ACHN (cell line): ENCODE data around the gene KRT75.
"Not testable (repeated sequence)": the region's sequence is repeated elsewhere in the genome, so short reads cannot be mapped to it uniquely, and the experiment has no call there.

Source experiments
- DNase-seq: peaks from one replicate; pipeline ENCODE4 v3.0.0-alpha.2; 2015
- in situ Hi-C: cut with HindIII; loops from 2 replicates; pipeline ENCODE4 v1.10.0; 2017; ENCODE audit warnings: low sequenced_read_pairs, low pct_ligation_motif_present, low pct_unique_long_range_greater_than_20kb

Gene KRT75

DNA sequence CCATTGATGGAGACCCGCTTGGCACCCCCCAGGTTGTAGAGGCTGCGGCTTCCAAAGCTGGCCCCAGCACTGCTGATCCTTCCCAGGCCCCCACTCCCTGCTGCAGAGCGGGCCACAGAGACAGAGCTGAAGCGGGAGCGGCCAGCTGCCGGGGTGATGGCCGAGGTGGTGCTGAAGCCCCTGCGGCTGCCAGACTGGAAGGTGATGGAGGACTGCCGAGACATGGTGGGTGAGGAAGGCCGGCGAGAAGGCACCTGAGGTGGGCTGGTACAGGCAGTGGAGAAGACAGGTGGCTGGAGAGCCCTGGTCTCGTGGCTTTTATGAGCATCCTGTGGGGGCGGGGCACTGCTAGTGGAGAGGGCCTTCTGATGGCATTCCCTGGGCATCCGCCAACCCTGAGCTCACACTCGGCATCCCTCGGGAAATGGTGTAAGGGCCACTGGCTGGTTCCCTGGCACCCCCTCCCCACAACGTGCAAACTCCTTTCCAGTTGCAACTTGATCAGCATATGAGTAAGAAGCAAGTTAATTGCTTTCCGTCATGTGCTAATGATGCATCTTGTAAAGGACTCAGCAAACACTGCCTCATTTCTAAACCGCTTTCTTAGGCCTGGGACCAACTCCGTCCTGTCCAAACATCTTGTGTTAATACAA is at the start of gene KRT75:
KRT75 (minus strand) TSS at position 291 of the 653 bp plus-strand sequence; CDS start at position 224, 67 bp downstream.
- DNase-seq = no peak
- in situ Hi-C loops = no loop called here

DNA sequence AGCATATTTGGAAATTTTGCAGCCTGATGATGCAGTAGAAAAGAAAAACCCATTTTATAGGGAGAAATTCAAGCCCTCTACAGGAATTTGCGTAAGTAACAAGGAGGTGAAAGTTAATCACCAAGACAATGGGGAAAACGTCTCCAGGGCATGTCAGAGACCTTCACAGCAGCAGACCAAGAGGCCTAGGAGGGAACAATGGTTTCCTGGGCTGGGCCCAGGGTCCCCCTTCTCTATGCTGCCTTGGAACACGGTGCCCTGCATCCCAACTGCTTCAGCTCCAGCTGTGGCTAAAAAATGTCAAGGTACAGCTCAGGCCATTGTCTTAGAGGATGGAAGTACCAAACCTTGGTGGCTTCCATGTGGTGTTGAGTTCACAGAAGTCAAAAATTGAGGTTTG is 45.9 kb upstream of the KRT75 start:
- in situ Hi-C loops = no loop called here
- DNase-seq = no peak

DNA sequence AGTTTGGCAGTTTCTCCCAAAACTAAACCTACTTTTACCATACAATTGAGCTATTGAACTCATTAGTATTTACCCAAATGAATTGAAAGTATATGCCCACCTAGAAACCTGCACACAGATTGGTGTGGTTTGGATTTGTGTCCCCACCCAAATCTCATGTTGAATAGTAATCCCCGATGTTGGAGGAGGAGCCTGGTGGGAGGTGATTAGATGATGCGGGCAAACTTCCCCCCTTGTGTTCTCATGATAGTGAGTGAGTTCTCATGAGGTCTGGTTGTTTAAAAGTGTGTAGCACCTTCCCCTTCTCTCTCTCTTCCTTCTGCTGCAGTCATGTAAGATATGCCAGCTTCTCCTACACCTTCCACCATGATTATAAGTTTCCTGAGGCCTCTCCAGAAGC is 43.5 kb upstream of the KRT75 start:
- DNase-seq = no peak
- in situ Hi-C loops = no loop called here

DNA sequence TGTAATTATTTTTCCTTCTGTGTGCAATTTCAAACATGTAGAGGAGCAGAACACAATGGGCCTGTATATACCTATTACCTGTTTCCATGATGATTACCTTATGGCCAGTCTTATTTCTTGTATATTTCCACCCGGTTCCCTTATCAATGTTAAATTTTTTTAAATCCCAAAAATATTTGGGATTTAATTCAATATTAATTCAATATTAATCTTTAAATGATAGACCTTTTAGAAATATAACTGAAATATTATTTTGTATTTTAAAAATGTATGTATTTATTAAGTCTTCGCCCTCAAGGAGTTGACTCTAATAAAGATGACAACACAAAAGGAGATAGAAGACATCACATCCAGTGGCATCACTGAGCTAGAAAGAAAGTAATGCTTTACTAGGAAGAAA is 40.0 kb upstream of the KRT75 start:
- in situ Hi-C loops = no loop called here
- no peak for DNase-seq

DNA sequence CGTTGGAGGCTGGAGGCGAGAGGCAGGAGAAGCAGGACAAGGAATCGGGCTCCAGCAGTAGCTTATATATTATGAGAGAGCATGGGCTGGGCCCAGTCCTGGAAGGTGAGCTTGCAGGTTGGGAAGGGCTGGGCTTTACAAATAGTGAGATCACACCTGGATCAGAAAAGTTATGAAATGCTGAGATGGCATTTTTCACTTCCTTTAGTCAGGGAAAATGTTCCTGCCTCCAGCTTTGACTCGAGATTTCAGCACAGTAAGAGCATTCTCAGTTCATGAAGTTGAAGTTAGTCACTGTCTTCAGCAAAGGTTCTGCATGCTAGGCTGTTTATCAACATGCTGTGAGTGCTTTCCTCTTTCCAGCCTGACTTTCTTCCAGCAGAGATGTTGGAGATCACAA is 39.6 kb upstream of the KRT75 start, which contains the start of gene KRT6C:
KRT6C (minus strand) TSS at position 38 of the 400 bp plus-strand sequence. CDS start 68 bp downstream, outside the sequence.
- in situ Hi-C loops = no loop called here
- no peak for DNase-seq

DNA sequence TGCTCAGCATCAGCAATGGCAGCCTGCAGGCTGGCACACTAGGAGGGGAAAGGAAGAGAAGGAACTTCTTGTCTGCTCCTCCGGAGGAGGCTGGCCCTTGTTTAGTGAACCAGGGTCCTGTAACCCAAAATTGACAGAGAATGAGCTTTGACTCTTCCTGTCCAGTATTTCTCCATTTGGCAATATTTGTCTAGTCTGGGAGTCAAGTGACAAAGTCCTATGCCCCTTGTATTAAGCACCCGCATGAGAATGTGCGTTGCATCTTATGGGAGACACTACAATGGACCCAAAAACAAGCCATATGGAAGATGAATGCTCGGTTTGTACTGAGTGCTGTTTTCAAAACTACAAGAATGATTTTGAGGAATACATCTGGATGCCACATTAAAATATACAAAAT is 35.7 kb upstream of the KRT75 start:
- in situ Hi-C loops = no loop called here
- DNase-seq = no peak

DNA sequence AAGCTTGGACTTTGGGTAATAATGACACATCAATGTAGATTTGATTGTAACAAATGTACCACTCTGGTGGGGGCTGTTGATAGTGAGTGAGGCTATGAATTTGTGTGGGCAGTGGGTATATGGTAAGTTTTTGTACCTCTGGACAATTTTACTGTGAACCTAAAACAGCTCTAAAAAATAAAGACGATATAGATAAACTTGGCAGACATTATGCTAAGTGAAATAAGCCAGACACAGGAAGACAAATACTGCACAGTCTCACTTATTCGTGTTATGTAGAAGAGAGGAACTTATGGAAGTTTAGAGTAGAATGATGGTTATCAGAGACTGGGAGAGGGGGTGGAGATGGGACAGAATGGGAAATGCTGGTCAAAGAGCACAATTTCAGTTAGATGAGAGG is 30.7 kb upstream of the KRT75 start:
- in situ Hi-C loops = no loop called here
- no peak for DNase-seq

DNA sequence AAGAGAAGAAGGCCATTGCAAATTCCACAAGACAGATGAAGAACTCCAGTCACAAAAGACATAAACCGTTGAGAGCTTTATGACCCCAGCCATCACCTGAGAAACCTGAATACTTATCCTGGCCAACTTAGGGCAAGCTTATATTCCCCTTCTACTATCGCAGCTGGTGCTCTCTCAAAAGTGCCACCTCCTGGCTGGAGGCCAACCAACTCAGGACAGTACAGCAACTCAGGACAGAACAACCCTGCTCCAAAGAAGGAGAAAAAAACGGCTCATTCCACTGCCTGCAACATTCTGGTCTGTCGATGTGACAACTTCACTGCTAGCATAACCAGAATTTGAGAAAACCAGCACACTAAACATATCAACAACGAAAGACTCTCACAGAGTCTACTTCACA is 27.5 kb upstream of the KRT75 start:
- in situ Hi-C loops = no loop called here
- no peak for DNase-seq

DNA sequence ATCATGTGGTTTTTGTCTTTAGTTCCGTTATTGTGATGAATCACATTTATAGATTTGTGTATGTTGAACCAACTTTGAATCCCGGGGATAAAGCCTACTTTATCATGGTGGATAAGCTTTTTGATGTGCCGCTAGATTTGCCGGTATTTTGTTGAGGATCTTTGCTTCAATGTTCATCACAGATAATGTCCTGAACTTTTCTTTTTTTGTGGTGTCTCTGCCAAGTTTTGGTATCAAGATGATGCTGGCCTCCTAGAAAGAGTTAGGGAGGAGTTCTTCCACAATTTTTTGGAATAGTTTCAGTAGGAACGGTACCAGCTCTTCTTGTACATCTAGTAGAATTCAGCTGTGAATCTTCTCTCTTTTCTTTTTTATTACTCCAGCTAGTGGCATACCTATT is 24.7 kb upstream of the KRT75 start:
- in situ Hi-C loops = no loop called here
- DNase-seq = no peak

DNA sequence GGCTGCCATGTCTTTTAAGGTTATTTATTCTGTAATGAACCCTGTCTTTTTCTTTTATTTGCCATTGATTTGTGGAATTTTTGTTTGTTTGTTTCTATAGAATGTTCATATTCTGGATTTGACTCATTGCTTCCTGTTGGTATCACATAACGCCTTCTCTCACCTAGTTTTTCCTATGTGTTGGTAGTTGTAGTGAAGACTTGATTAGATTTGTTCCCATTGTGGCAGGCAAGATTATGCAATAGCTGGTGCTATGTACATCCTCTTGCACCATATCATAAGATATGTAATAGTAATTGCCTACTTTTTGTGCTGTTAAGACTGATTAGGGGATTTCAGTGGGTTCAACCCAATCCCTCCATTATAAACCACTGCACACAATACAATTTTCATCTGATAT is 21.6 kb upstream of the KRT75 start:
- in situ Hi-C loops = no loop called here
- DNase-seq = no peak

DNA sequence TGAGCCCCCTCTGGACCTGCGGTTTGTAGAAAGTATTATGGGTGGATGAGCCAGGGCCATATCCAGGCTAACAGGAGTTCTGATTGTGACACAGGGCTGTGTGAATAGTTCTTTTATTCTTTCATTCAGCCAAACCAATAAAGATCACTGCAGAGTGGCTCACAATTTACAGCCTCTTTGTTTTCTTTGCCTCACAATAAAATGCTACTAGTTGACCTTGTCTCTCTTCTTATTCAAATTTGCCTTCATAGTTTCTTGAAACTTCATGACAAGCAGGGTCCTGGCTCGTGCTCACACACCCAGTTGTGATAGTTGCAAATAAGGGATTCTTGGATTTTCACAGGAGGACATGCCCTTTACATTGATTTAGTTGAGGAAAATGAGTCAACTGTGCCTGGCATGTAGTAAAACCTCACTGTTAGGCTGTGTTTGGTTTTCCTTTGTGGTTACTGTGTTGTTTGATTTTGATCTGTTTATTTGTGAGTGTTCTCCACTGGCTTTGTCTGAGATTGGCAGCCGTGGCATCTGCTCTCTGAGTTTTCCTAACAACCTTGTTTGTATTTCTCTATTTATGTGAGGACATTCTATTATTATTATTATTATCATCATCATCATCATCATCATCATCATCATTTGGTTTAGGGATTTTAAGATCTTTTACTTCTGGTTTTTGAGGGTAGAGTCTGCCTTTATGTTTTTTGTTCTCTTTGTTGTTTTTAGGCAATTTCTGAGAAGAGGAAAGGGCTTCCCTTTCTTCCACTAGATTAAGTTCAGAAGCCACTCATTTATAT is 20.4 kb upstream of the KRT75 start:
- in situ Hi-C loops = no loop called here
- DNase-seq = no peak

DNA sequence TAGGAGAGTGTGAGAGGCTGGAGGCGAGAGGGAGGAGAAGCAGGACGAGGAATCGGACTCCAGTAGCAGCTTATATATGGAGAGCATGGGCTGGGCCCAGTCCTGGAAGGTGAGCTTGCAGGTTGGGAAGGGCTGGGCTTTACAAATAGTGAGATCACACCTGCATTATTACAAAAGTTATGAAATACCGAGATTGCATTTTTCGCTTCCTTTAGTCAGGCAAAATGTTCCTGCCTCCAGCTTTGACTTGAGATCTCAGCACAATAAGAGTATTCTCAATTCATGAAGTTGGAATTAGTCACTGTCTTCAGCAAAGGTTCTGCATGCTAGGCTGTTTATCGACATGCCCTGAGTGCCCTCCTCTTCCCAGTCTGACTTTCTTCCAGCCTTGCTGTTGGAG is 17.9 kb upstream of the KRT75 start, which contains the start of gene KRT6B:
KRT6B (minus strand) TSS at position 46 of the 400 bp plus-strand sequence. CDS start 68 bp downstream, outside the sequence.
- no peak for DNase-seq
- in situ Hi-C loops = no loop called here

DNA sequence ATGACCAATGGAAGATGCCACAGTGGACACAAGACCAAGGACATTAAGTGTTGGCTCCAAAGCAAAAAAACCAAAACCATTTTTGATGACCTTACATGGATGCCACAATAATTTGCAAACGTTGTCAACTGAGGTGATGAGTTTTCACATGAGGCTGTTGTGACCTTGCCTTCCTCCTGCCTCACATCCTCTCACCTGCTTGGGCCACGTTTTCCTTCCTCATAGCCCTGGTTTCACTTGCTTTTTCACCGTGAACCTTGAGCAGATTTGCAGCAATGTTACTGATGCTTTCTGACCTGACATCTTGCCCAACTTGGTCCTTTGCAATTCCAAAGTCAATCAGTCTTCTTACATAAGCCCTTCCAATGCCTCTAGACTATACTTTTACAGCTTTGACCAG is 14.1 kb upstream of the KRT75 start:
- no peak for DNase-seq
- in situ Hi-C loops = no loop called here

DNA sequence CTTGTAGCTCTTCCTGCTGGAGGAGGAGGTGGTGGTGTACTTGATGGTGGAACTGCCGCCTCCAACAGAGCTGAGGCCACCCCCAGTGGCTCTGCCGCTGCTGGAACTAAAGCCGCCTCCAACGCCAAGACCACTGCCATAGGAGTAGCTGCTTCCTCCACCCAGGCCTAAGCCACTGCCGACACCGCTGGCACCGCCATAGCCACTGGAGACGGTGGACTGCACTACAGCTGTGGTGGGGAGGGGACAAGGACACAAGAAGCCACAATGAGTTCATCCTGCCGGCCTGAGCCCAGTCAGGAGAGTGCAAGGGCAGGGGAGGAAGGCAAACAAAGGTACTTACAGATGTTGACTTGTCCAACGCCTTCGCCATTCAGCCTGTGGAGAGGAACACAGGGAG is 13.0 kb upstream of the KRT75 start:
- DNase-seq, in situ Hi-C loops: not testable (repeated sequence)

DNA sequence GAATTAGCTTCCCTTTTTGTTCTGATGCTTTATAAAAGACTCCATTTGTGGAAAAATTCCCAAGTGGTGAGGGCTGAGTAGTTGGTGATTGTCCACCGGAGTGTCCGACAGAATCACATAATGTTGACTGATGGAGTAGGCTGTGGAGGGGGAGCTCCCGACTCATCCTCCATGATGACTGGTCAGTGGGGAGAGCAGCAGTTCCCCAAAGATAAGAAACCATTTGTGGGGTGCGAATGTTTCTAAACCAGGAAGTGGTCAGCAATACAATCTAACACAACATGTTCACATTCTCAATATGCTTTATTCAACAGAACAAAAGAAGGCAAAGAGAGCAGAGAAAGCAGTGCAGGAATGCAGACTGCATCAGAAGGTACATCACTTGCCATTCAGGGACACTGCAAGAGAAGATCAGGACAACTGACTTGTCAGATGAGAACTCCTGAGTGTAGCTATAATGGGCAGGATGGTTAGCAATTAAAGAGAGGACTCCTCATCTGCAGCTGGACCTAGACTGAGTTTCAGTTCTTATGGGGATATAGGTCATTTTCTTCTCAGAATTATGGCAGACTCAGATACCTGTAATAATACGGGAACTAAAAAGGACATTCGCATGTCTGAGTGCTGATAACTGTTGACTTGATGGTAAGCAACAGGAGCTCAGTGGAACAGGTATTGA is 12.3 kb upstream of the KRT75 start:
- DNase-seq = no peak
- in situ Hi-C loops = no loop called here

DNA sequence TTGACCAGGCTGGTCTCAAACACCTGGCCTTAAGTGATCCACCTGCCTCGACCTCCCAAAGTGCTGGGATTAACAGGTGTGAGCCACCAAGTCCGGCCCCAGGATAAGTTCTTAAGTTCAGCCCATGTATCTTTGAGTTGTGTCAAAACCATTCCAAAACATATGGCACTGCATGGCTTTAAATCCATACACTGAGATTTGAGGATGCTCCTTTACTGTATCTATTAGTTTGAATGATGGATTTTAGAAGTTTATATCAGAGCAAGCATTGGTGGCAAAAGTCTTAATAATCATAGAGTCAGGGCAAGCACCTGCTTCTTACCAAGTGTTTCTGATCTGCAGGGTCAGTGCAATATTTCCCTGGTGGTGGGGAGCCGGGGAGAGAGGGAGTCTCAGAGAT is 11.7 kb upstream of the KRT75 start:
- no peak for DNase-seq
- in situ Hi-C loops = no loop called here

DNA sequence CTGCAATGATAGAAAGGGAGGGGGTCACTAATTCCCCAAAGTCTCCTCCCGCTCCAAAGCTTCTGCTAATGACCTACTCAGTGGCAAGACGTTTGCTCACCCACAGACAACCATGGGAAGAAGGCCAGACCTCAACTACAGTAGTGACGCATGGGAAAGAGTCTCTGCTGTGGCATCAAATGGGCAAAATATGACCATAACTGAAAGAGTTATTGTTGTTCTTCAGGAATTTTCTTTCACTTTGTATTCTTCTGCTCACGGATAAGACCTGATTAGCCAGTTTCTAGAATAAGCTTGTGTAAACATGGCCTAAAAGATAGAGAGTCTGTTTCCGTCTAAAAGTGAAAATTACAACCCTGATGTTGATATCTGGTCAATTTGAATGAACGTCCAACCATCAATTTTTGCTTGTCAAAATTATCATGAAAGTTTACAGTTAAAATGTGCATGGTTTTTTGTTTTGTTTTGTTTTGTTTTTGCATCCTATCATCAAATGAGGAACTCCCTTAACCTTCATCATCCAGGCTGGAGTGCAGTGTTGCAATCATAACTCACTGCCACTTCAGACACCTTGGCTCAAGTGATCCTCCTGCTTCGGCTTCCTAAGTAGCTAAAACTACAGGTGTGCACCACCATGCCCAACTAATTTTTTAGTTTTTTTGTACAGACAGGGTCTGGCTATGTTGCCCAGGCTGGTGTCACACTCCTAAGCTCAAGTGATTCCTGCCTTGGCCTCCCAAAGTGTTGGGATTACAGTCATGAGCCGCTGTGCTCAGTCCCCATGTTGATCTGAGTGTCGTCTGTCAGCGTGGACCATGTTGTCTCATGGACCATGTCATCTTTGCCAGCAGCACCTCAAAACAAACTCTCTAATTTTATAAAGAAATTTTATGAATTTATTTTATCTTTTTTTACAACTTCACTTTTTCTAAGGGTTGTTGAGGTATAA is 10.8 kb upstream of the KRT75 start:
- DNase-seq = no peak
- in situ Hi-C loops = no loop called here

DNA sequence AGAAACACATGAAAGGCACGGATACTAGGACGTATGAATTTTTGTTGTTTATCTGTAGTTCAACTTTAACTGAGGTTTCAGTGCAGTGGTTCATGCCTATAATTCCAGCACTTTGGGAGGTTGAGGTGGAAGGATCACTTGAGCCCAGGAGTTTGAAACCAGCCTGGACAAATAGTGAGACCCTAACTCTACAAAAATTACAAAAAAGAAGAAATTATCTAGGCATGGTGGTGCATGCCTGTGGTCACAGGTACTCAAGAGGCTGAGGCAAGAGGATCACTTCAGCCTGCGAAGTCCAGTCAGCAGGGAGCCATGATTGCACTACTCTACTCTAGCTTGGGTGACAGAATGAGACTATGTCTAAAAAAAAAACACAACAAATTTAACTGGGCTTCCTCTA is 9.8 kb upstream of the KRT75 start:
- DNase-seq = no peak
- in situ Hi-C loops = no loop called here
